Measurements from ENCODE around the gene MMADHC.
A peak's percentile ranks its signal among the peaks of the same experiment; 100 is the strongest.
"Not testable (repeated sequence)": the region's sequence is repeated elsewhere in the genome, so short reads cannot be mapped to it uniquely, and the experiment has no call there.

Gene MMADHC

GRCh38 chr2:149573760-149574159 lies 13.8 kb downstream of the MMADHC start:
- H3K9me3 Mint-ChIP-seq, result no peaks in the 10 kb centered on the region
- peaks cover 17% of the 10 kb centered on the region for H3K4me1 Mint-ChIP-seq
- DNase-seq (no peak), ATAC-seq (no peak)
- no peak overlapping the region for H3K4me3 Mint-ChIP-seq
- no peak overlapping the region for H3K27ac Mint-ChIP-seq
- no peaks in the 10 kb centered on the region for H3K27me3 Mint-ChIP-seq

GRCh38 chr2:149572102-149572953 lies 15.2 kb downstream of the MMADHC start:
- Mint-ChIP-seq H3K27ac (no peak overlapping the region), H3K27me3 (no peaks in the 10 kb centered on the region), H3K4me3 (no peak overlapping the region), H3K4me1 (peaks cover 6% of the 10 kb centered on the region), H3K9me3 (no peaks in the 10 kb centered on the region)
- ATAC-seq, result no peak
- no peak for DNase-seq

- no peaks in the 10 kb centered on the region for H3K27me3 Mint-ChIP-seq
- no peaks in the 10 kb centered on the region for H3K4me1 Mint-ChIP-seq
- peak overlapping the region in 1 of 2 donors; percentile 60 for H3K27ac Mint-ChIP-seq
- no peak for DNase-seq
- H3K9me3 Mint-ChIP-seq, result no peaks in the 10 kb centered on the region
- no peak overlapping the region for H3K4me3 Mint-ChIP-seq
- no peak for ATAC-seq
Observed at GRCh38 chr2:149568138-149568537, 19.4 kb downstream of the MMADHC start.

GRCh38 chr2:149566652-149567051 lies 20.9 kb downstream of the MMADHC start:
- DNase-seq (no peak), ATAC-seq (no peak)
- no peaks in the 10 kb centered on the region for H3K4me1 Mint-ChIP-seq
- H3K27ac Mint-ChIP-seq, result no peak overlapping the region
- no peaks in the 10 kb centered on the region for H3K27me3 Mint-ChIP-seq
- no peaks in the 10 kb centered on the region for H3K9me3 Mint-ChIP-seq
- no peak overlapping the region for H3K4me3 Mint-ChIP-seq

GRCh38 chr2:149565625-149566024 lies 21.9 kb downstream of the MMADHC start:
- H3K27me3 Mint-ChIP-seq, H3K4me1 Mint-ChIP-seq, H3K4me3 Mint-ChIP-seq, H3K9me3 Mint-ChIP-seq, H3K27ac Mint-ChIP-seq, ATAC-seq, DNase-seq: not testable (repeated sequence)

- no peak for DNase-seq
- Mint-ChIP-seq H3K27me3 (no peaks in the 10 kb centered on the region), H3K27ac (no peak overlapping the region), H3K4me1 (no peaks in the 10 kb centered on the region), H3K4me3 (no peak overlapping the region), H3K9me3 (no peaks in the 10 kb centered on the region)
- no peak for ATAC-seq
Observed at GRCh38 chr2:149564983-149565382, 22.6 kb downstream of the MMADHC start.

GRCh38 chr2:149564097-149564496 lies 23.5 kb downstream of the MMADHC start:
- Mint-ChIP-seq H3K27me3 (no peaks in the 10 kb centered on the region), H3K9me3 (no peaks in the 10 kb centered on the region), H3K4me1 (no peaks in the 10 kb centered on the region), H3K27ac (no peak overlapping the region), H3K4me3 (no peak overlapping the region)
- DNase-seq, result no peak
- ATAC-seq, result no peak

- H3K4me1 Mint-ChIP-seq, result no peaks in the 10 kb centered on the region
- ATAC-seq, result no peak
- H3K4me3 Mint-ChIP-seq, result no peak overlapping the region
- no peak for DNase-seq
- no peaks in the 10 kb centered on the region for H3K27me3 Mint-ChIP-seq
- no peaks in the 10 kb centered on the region for H3K9me3 Mint-ChIP-seq
- no peak overlapping the region for H3K27ac Mint-ChIP-seq
Observed at GRCh38 chr2:149562324-149562723, 25.3 kb downstream of the MMADHC start.

GRCh38 chr2:149561309-149561926 lies 26.2 kb downstream of the MMADHC start:
- Mint-ChIP-seq H3K27me3 (no peaks in the 10 kb centered on the region), H3K27ac (no peak overlapping the region), H3K9me3 (no peaks in the 10 kb centered on the region), H3K4me1 (no peaks in the 10 kb centered on the region), H3K4me3 (no peak overlapping the region)
- DNase-seq (no peak), ATAC-seq (no peak)

GRCh38 chr2:149559341-149560068 lies 28.1 kb downstream of the MMADHC start:
- Mint-ChIP-seq H3K27ac (no peak overlapping the region), H3K4me3 (no peak overlapping the region), H3K4me1 (no peaks in the 10 kb centered on the region), H3K27me3 (no peaks in the 10 kb centered on the region), H3K9me3 (no peaks in the 10 kb centered on the region)
- ATAC-seq (no peak), DNase-seq (no peak)

- Mint-ChIP-seq H3K4me3 (no peak overlapping the region), H3K27ac (no peak overlapping the region), H3K27me3 (no peaks in the 10 kb centered on the region), H3K9me3 (no peaks in the 10 kb centered on the region), H3K4me1 (no peaks in the 10 kb centered on the region)
- no peak for ATAC-seq
- no peak for DNase-seq
Observed at GRCh38 chr2:149556452-149556851, 31.1 kb downstream of the MMADHC start.

GRCh38 chr2:149552830-149553229 lies 34.7 kb downstream of the MMADHC start:
- no peak for ATAC-seq
- Mint-ChIP-seq H3K4me1 (no peaks in the 10 kb centered on the region), H3K9me3 (no peaks in the 10 kb centered on the region), H3K4me3 (no peak overlapping the region), H3K27ac (no peak overlapping the region), H3K27me3 (no peaks in the 10 kb centered on the region)
- no peak for DNase-seq

GRCh38 chr2:149552226-149552625 lies 35.3 kb downstream of the MMADHC start:
- Mint-ChIP-seq H3K4me1 (no peaks in the 10 kb centered on the region), H3K27me3 (no peaks in the 10 kb centered on the region), H3K9me3 (no peaks in the 10 kb centered on the region), H3K4me3 (no peak overlapping the region), H3K27ac (no peak overlapping the region)
- DNase-seq (no peak), ATAC-seq (no peak)

GRCh38 chr2:149544692-149545091 lies 42.9 kb downstream of the MMADHC start:
- Mint-ChIP-seq H3K27ac (no peak overlapping the region), H3K4me1 (peaks cover 12% of the 10 kb centered on the region), H3K9me3 (no peaks in the 10 kb centered on the region), H3K27me3 (no peaks in the 10 kb centered on the region), H3K4me3 (peak overlapping the region in 1 of 2 donors; percentile 8)
- ATAC-seq (no peak), DNase-seq (no peak)

GRCh38 chr2:149543845-149544244 lies 43.7 kb downstream of the MMADHC start:
- no peak for ATAC-seq
- DNase-seq, result no peak
- peaks cover 12% of the 10 kb centered on the region for H3K4me1 Mint-ChIP-seq
- no peak overlapping the region for H3K27ac Mint-ChIP-seq
- H3K27me3 Mint-ChIP-seq, result no peaks in the 10 kb centered on the region
- H3K9me3 Mint-ChIP-seq, result no peaks in the 10 kb centered on the region
- H3K4me3 Mint-ChIP-seq, result no peak overlapping the region

- Mint-ChIP-seq H3K9me3 (peaks cover 0 to 4% of the 10 kb centered on the region in 2 donors), H3K27me3 (no peaks in the 10 kb centered on the region), H3K4me3 (no peak overlapping the region), H3K4me1 (peaks cover 19% of the 10 kb centered on the region), H3K27ac (no peak overlapping the region)
- DNase-seq (no peak), ATAC-seq (no peak)
Observed at GRCh38 chr2:149540138-149540537, 47.4 kb downstream of the MMADHC start.

Measured in stimulated activated naive CD8-positive, alpha-beta T cell treated with anti-CD3 and anti-CD28 coated beads, Interleukin-15, amount 100 ng/mL, for 72 hours (primary cell).